Bladder microvascular endothelial cell (primary cell): Measurements from ENCODE around the gene ACE. TPM values are rescaled to one million over a fixed set of nuclear protein-coding genes. Genes with fewer than 3 reads are reported as not detected.

ENCODE experiments used
- total RNA-seq: library from RNA; depleted of rRNA; stranded (reverse); fragments of >200 nt; gene quantifications from 2 replicates; pipeline ENCODE4 v1.2.3, GENCODE V29; 2014

The ACE gene
- 86.7 and 181 TPM in 2 replicates for total RNA-seq

DNA sequence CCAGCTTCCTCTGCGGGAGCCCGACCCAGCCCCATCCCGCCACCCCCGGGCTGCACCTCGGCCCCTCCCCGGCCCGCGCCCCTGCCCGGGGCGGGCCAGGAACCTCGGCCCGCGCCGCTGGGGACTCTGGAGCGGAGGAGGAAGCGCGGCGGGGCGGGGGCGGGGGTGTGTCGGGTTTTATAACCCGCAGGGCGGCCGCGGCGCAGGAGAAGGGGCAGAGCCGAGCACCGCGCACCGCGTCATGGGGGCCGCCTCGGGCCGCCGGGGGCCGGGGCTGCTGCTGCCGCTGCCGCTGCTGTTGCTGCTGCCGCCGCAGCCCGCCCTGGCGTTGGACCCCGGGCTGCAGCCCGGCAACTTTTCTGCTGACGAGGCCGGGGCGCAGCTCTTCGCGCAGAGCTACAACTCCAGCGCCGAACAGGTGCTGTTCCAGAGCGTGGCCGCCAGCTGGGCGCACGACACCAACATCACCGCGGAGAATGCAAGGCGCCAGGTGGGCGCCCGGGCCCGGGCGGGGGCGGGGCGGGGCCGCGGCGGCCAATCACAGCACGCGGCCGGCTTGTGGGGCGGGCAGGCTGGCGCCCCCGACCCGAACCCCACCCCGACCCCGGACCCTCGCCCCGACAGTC lies at the start of gene ACE:
TSS of gene ACE (plus strand) at position 208 of the 626 bp plus-strand sequence. CDS start at position 242, 34 bp downstream.

GRCh38 chr17:63445954-63446752 lies 30.7 kb upstream of the ACE start, which contains the start of gene CYB561:
Gene CYB561, minus strand, starts transcription at chr17:63446306. Its CDS starts 8,759 bp downstream, at chr17:63437547.

GRCh38 chr17:63523253-63523855 lies 46.5 kb downstream of the ACE start, which contains the start of gene KCNH6:
Gene KCNH6, plus strand, starts transcription at chr17:63523358. Its CDS starts 56 bp downstream, at chr17:63523414.

Other genes starting within 250 kb of the ACE start
- 20.1 and 36.4 TPM in 2 replicates for gene CYB561, start 30.8 kb upstream of the ACE start, total RNA-seq
- gene KCNH6, start 46.3 kb downstream of the ACE start, total RNA-seq: 0.06 TPM in 1 of 2 replicates, not detected in the other
- 14.9 and 39.4 TPM in 2 replicates for gene DCAF7, start 73.4 kb downstream of the ACE start, total RNA-seq
- 15.1 and 16.9 TPM in 2 replicates for gene TACO1, start 123.8 kb downstream of the ACE start, total RNA-seq
- 87.6 and 132 TPM in 2 replicates for gene MAP3K3, start 145.4 kb downstream of the ACE start, total RNA-seq
- gene LIMD2, start 223.1 kb downstream of the ACE start, total RNA-seq: 16.8 and 47.2 TPM in 2 replicates